ENCODE measurements around the gene ABCD1. TPM values are rescaled to one million over a fixed set of nuclear protein-coding genes. Genes with fewer than 3 reads are reported as not detected.

The ABCD1 gene
- total and polyA plus RNA-seq, 7 donors: 1.8 to 21.3 (median 12.8) TPM

- WGBS, 2 donors: 7 to 15% methylated on average over 7 of the region's 7 CpGs
- Histone ChIP-seq H3K4me3 (peak overlapping the region; percentile 59 to 71 (median 62)), H3K36me3 (peaks cover 0 to 33% (median 7%) of the 10 kb centered on the region in 4 donors), H3K9me3 (no peaks in the 10 kb centered on the region), H3K4me1 (peaks cover 0 to 32% (median 29%) of the 10 kb centered on the region in 4 donors), H3K27me3 (no peaks in the 10 kb centered on the region), H3K27ac (peak overlapping the region; percentile 89 to 98 (median 94))
- TF ChIP-seq POLR2AphosphoS5 (IDR thresholded peaks at IDR 0.05) (no peak), EP300 (IDR thresholded peaks at IDR 0.05) (no peak), CTCF (IDR thresholded peaks at IDR 0.05) (no peak), POLR2A (IDR thresholded peaks at IDR 0.05) (no peak)
- DNase-seq: no peak
- intact Hi-C loops (cut with DNase I): loop anchor here (5.0 kb wide), 1 partner anchor 134 kb away; the partner anchor contains the start of gene ARHGAP4
Observed at GRCh38 chrX:153793291-153793690, 68.6 kb downstream of the ABCD1 start.

Other genes starting within 250 kb of the ABCD1 start
- 100 to 1,000 TPM in 1 of 4 donors, 10 to 100 TPM in 1, 1 to 10 TPM in 2; 5.7 to 181 (median 10.1) TPM for gene BGN, start 229.9 kb upstream of the ABCD1 start, total RNA-seq
- gene BGN, start 229.9 kb upstream of the ABCD1 start, polyA plus RNA-seq: 10 to 100 TPM in 1 of 3 donors, 1 to 10 TPM in 2; 1.8 to 29.9 (median 9.0) TPM
- gene ATP2B3, start 207.2 kb upstream of the ABCD1 start, total RNA-seq: under 1 TPM; under 0.01 to 0.95 (median 0.26) TPM
- under 1 TPM in 1 of 3 donors, not detected in 2; 0.26 TPM for gene ATP2B3, start 207.2 kb upstream of the ABCD1 start, polyA plus RNA-seq
- 10 to 100 TPM; 31.8 to 49.0 (median 39.9) TPM for gene CCNQ, start 125.7 kb upstream of the ABCD1 start, total RNA-seq
- gene CCNQ, start 125.7 kb upstream of the ABCD1 start, polyA plus RNA-seq: 10 to 100 TPM; 36.7 to 40.8 (median 37.9) TPM
- not detected for gene DUSP9, start 77.7 kb upstream of the ABCD1 start, total RNA-seq
- gene DUSP9, start 77.7 kb upstream of the ABCD1 start, polyA plus RNA-seq: under 1 TPM in 1 of 3 donors, not detected in 2; 0.06 TPM
- gene PNCK, start 51.0 kb upstream of the ABCD1 start, total RNA-seq: 100 to 1,000 TPM in 1 of 4 donors, 10 to 100 TPM in 3; 33.9 to 135 (median 64.2) TPM
- gene PNCK, start 51.0 kb upstream of the ABCD1 start, polyA plus RNA-seq: 1 to 10 TPM in 1 of 3 donors, not detected in 2; 4.6 TPM
- 10 to 100 TPM; 31.9 to 60.7 (median 35.1) TPM for gene SLC6A8, start 36.9 kb upstream of the ABCD1 start, total RNA-seq
- gene SLC6A8, start 36.9 kb upstream of the ABCD1 start, polyA plus RNA-seq: 100 to 1,000 TPM in 1 of 3 donors, 10 to 100 TPM in 2; 67.9 to 158 (median 70.5) TPM
- 100 to 1,000 TPM in 1 of 4 donors, 10 to 100 TPM in 3; 59.3 to 124 (median 70.4) TPM for gene BCAP31, start 469 bp upstream of the ABCD1 start, total RNA-seq
- 100 to 1,000 TPM in 1 of 3 donors, 10 to 100 TPM in 2; 61.3 to 216 (median 70.9) TPM for gene BCAP31, start 469 bp upstream of the ABCD1 start, polyA plus RNA-seq
- 10 to 100 TPM in 3 of 4 donors, 1 to 10 TPM in 1; 9.2 to 50.1 (median 25.7) TPM for gene PLXNB3, start 39.4 kb downstream of the ABCD1 start, total RNA-seq
- gene PLXNB3, start 39.4 kb downstream of the ABCD1 start, polyA plus RNA-seq: 1 to 10 TPM in 1 of 3 donors, under 1 TPM in 1, not detected in 1; 0.60 to 2.2 TPM
- 10 to 100 TPM in 1 of 4 donors, 1 to 10 TPM in 3; 2.1 to 13.0 (median 6.9) TPM for gene SRPK3, start 56.2 kb downstream of the ABCD1 start, total RNA-seq
- gene SRPK3, start 56.2 kb downstream of the ABCD1 start, polyA plus RNA-seq: under 1 TPM in 1 of 3 donors, not detected in 2; 0.31 TPM
- gene IDH3G, start 69.5 kb downstream of the ABCD1 start, total RNA-seq: 10 to 100 TPM; 54.2 to 89.5 (median 62.7) TPM
- 10 to 100 TPM; 66.7 to 85.3 (median 76.5) TPM for gene IDH3G, start 69.5 kb downstream of the ABCD1 start, polyA plus RNA-seq
- gene SSR4, start 69.8 kb downstream of the ABCD1 start, total RNA-seq: 100 to 1,000 TPM; 143 to 177 (median 156) TPM
- gene SSR4, start 69.8 kb downstream of the ABCD1 start, polyA plus RNA-seq: 100 to 1,000 TPM; 327 to 494 (median 405) TPM
- gene PDZD4, start 105.7 kb downstream of the ABCD1 start, total RNA-seq: 10 to 100 TPM in 3 of 4 donors, 1 to 10 TPM in 1; 8.6 to 24.4 (median 14.2) TPM
- 1 to 10 TPM in 2 of 3 donors, under 1 TPM in 1; 0.46 to 5.1 (median 1.2) TPM for gene PDZD4, start 105.7 kb downstream of the ABCD1 start, polyA plus RNA-seq
- gene L1CAM, start 161.3 kb downstream of the ABCD1 start, total RNA-seq: 10 to 100 TPM in 3 of 4 donors, 1 to 10 TPM in 1; 6.6 to 30.2 (median 23.1) TPM
- gene L1CAM, start 161.3 kb downstream of the ABCD1 start, polyA plus RNA-seq: 10 to 100 TPM in 1 of 3 donors, 1 to 10 TPM in 1, not detected in 1; 2.4 to 10.5 TPM
- 1 to 10 TPM; 1.1 to 2.2 (median 1.3) TPM for gene AVPR2, start 179.8 kb downstream of the ABCD1 start, total RNA-seq
- gene AVPR2, start 179.8 kb downstream of the ABCD1 start, polyA plus RNA-seq: 1 to 10 TPM in 1 of 3 donors, not detected in 2; 1.1 TPM
- gene ARHGAP4, start 201.4 kb downstream of the ABCD1 start, total RNA-seq: 10 to 100 TPM; 12.4 to 27.4 (median 16.3) TPM
- gene ARHGAP4, start 201.4 kb downstream of the ABCD1 start, polyA plus RNA-seq: 100 to 1,000 TPM in 1 of 3 donors, 10 to 100 TPM in 1, 1 to 10 TPM in 1; 8.4 to 122 (median 17.3) TPM
- 100 to 1,000 TPM in 1 of 4 donors, 10 to 100 TPM in 3; 57.4 to 113 (median 79.2) TPM for gene NAA10, start 210.2 kb downstream of the ABCD1 start, total RNA-seq
- 100 to 1,000 TPM in 1 of 3 donors, 10 to 100 TPM in 2; 78.6 to 128 (median 84.7) TPM for gene NAA10, start 210.2 kb downstream of the ABCD1 start, polyA plus RNA-seq
- gene RENBP, start 219.8 kb downstream of the ABCD1 start, total RNA-seq: 10 to 100 TPM in 3 of 4 donors, 1 to 10 TPM in 1; 9.8 to 16.8 (median 13.1) TPM
- 10 to 100 TPM; 10.2 to 15.1 (median 15.0) TPM for gene RENBP, start 219.8 kb downstream of the ABCD1 start, polyA plus RNA-seq
- 10 to 100 TPM; 23.5 to 57.3 (median 30.2) TPM for gene HCFC1, start 247.0 kb downstream of the ABCD1 start, total RNA-seq
- 10 to 100 TPM in 1 of 3 donors, 1 to 10 TPM in 2; 7.4 to 34.4 (median 8.4) TPM for gene HCFC1, start 247.0 kb downstream of the ABCD1 start, polyA plus RNA-seq
- 1 to 10 TPM; 3.5 to 8.6 (median 4.4) TPM for gene TMEM187, start 247.9 kb downstream of the ABCD1 start, total RNA-seq
- 1 to 10 TPM; 3.6 to 9.3 (median 3.7) TPM for gene TMEM187, start 247.9 kb downstream of the ABCD1 start, polyA plus RNA-seq